PC-3 (cell line): ENCODE measurements around the gene TRAK1.

ENCODE experiments used
- EZH2 ChIP-seq: fragments of 300-600 bp; sonication (generic); IDR thresholded peaks from one replicate; pipeline ENCODE4 v1.6.1; 2017; ENCODE audit warnings: antibody characterized with exemption, mild to moderate bottlenecking, low read length; ENCODE audit not compliant: unreplicated experiment
- TF ChIP-seq, protein P1 (sequence below): fragments of 300-600 bp; sonication (generic); conservative IDR thresholded peaks from 2 replicates; pipeline ENCODE4 v1.5.1; 2017; ENCODE audit warnings: antibody characterized with exemption, low read depth, mild to moderate bottlenecking, low read length

DNA sequence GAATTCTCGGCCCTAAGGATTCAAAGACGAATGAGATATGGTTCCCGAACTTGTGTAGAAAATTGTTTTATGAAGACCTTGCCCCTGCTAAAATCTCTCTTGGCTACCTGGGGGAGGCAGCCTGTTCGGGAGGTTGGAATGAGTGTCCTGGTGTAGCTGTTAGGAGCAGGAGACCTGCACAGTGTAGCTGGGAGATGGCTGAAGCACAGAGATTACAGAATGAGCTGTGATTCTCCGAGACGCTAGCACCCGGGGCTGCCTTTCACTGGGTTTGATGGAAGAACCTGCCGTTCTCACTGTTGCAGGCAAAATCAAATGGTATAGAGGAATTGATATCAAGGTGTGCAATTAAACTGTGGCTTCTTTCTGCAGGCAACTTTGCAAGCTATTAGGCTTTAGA lies 68.0 kb downstream of the TRAK1 start:
- no peak for TF ChIP-seq EZH2
- TF ChIP-seq, protein P1, sequence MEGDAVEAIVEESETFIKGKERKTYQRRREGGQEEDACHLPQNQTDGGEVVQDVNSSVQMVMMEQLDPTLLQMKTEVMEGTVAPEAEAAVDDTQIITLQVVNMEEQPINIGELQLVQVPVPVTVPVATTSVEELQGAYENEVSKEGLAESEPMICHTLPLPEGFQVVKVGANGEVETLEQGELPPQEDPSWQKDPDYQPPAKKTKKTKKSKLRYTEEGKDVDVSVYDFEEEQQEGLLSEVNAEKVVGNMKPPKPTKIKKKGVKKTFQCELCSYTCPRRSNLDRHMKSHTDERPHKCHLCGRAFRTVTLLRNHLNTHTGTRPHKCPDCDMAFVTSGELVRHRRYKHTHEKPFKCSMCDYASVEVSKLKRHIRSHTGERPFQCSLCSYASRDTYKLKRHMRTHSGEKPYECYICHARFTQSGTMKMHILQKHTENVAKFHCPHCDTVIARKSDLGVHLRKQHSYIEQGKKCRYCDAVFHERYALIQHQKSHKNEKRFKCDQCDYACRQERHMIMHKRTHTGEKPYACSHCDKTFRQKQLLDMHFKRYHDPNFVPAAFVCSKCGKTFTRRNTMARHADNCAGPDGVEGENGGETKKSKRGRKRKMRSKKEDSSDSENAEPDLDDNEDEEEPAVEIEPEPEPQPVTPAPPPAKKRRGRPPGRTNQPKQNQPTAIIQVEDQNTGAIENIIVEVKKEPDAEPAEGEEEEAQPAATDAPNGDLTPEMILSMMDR = no peak
